ENCODE data around the gene MMP27. TPM values are rescaled to one million over a fixed set of nuclear protein-coding genes. Genes with fewer than 3 reads are reported as not detected.

Gene MMP27
- polyA plus RNA-seq, 1 of the 3 experiments (the other 2 are of a cell fraction), result not detected

GRCh38 chr11:102717280-102717679, 11.7 kb upstream of the MMP27 start:
- no peaks in the 10 kb centered on the region; the same call in 1 of the 2 replicates for H3K9me2 ChIP-seq
- no peak overlapping the region for H3K27ac ChIP-seq (ENCODE audit: low read depth in 2 of 2, low read length in 1 of 2)
- H3F3A ChIP-seq (replicated peaks; ENCODE audit: insufficient read depth), result no peaks in the 10 kb centered on the region
- no peak overlapping the region for H2AFZ ChIP-seq (ENCODE audit: low read depth)
- no peak overlapping the region for H3K4me2 ChIP-seq
- no peak overlapping the region for H3K4me3 ChIP-seq (ENCODE audit: low read depth in 2 of 2, low read length in 1 of 2)
- POLR2A ChIA-PET, result no interaction called here
- TF ChIP-seq ZBTB33 (IDR thresholded peaks at IDR 0.05; ENCODE audit: borderline replicate concordance, low read depth), result no peak
- TF ChIP-seq MAX (IDR thresholded peaks at IDR 0.05; ENCODE audit: low read depth), result no peak
- TF ChIP-seq NRF1 (IDR thresholded peaks at IDR 0.05; ENCODE audit: low read depth, low read length), result no peak
- TF ChIP-seq CTCF (IDR thresholded peaks at IDR 0.05), result no peak
- no peak for TF ChIP-seq RXRA (IDR thresholded peaks at IDR 0.05; ENCODE audit: borderline replicate concordance, low read depth)
- no peak for TF ChIP-seq GATA2 (CRISPR knock-in tag; IDR thresholded peaks at IDR 0.05)
- no peak for TF ChIP-seq TEAD4 (IDR thresholded peaks at IDR 0.05; ENCODE audit: borderline replicate concordance, insufficient read depth)
- TF ChIP-seq CHD2 (IDR thresholded peaks at IDR 0.05; ENCODE audit: low read length, partially characterized antibody), result no peak
- no peak for TF ChIP-seq TCF12 (IDR thresholded peaks at IDR 0.05)
- no peak overlapping the region for H3K9ac ChIP-seq
- no peak for DNase-seq
- H3K4me1 ChIP-seq (ENCODE audit: control insufficient read depth in 1 of 2, insufficient read depth in 2 of 2, low read depth in 1 of 2, low read length in 1 of 2), result no peaks in the 10 kb centered on the region
- CTCF ChIA-PET, result no interaction called here
- no peaks in the 10 kb centered on the region for H4K20me1 ChIP-seq (ENCODE audit: insufficient read depth)
- no peaks in the 10 kb centered on the region for H3K79me2 ChIP-seq (ENCODE audit: insufficient read depth)
- H3K36me3 ChIP-seq (replicated peaks in 1 of 2; ENCODE audit: control insufficient read depth in 1 of 2, insufficient read depth in 2 of 2, low read length in 1 of 2), result no peaks in the 10 kb centered on the region
- no peaks in the 10 kb centered on the region for H3K9me3 ChIP-seq
- peaks cover 5% of the 10 kb centered on the region; the same call in 1 of the 2 replicates for H3K27me3 ChIP-seq (ENCODE audit: insufficient read depth)

GRCh38 chr11:102716527-102716926, 11.0 kb upstream of the MMP27 start:
- Histone ChIP-seq H3K9me2 (no peaks in the 10 kb centered on the region; the same call in 1 of the 2 replicates), H3K9ac (no peak overlapping the region), H3K9me3 (no peaks in the 10 kb centered on the region), H3K4me3 (ENCODE audit: low read depth in 2 of 2, low read length in 1 of 2) (no peak overlapping the region), H3K4me2 (no peak overlapping the region), H3K36me3 (replicated peaks in 1 of 2; ENCODE audit: control insufficient read depth in 1 of 2, insufficient read depth in 2 of 2, low read length in 1 of 2) (no peaks in the 10 kb centered on the region), H3K27ac (ENCODE audit: low read depth in 2 of 2, low read length in 1 of 2) (no peak overlapping the region), H3K79me2 (ENCODE audit: insufficient read depth) (no peaks in the 10 kb centered on the region), H3K4me1 (ENCODE audit: control insufficient read depth in 1 of 2, insufficient read depth in 2 of 2, low read depth in 1 of 2, low read length in 1 of 2) (no peaks in the 10 kb centered on the region), H2AFZ (ENCODE audit: low read depth) (no peak overlapping the region), H4K20me1 (ENCODE audit: insufficient read depth) (no peaks in the 10 kb centered on the region), H3F3A (replicated peaks; ENCODE audit: insufficient read depth) (no peaks in the 10 kb centered on the region), H3K27me3 (ENCODE audit: insufficient read depth) (peaks cover 5% of the 10 kb centered on the region; the same call in 1 of the 2 replicates)
- CTCF ChIA-PET, result no interaction called here
- DNase-seq, result no peak
- POLR2A ChIA-PET, result no interaction called here
- WGBS (ENCODE audit: low lambda C conversion rate), result 10% methylated on average over 1 of the region's 1 CpG
- no peak for TF ChIP-seq SMC3 (IDR thresholded peaks at IDR 0.05; ENCODE audit: low read depth, low read length)
- no peak for TF ChIP-seq USF2 (IDR thresholded peaks at IDR 0.05; ENCODE audit: borderline replicate concordance, low read depth, low read length)
- TF ChIP-seq RCOR1 (IDR thresholded peaks at IDR 0.05; ENCODE audit: low read length), result no peak
- TF ChIP-seq MEF2A (IDR thresholded peaks at IDR 0.05; ENCODE audit: borderline replicate concordance, low read depth), result no peak
- no peak for TF ChIP-seq TCF12 (IDR thresholded peaks at IDR 0.05)
- TF ChIP-seq ELF1 (IDR thresholded peaks at IDR 0.05), result no peak
- no peak for TF ChIP-seq NRF1 (IDR thresholded peaks at IDR 0.05; ENCODE audit: low read depth, low read length)
- no peak for TF ChIP-seq TEAD4 (IDR thresholded peaks at IDR 0.05; ENCODE audit: borderline replicate concordance, insufficient read depth)
- TF ChIP-seq EZH2phosphoT487 (IDR thresholded peaks at IDR 0.05; ENCODE audit: borderline replicate concordance, low read depth), result no peak
- no peak for TF ChIP-seq USF1 (IDR thresholded peaks at IDR 0.05; ENCODE audit: borderline replicate concordance, low read depth)
- no peak for TF ChIP-seq TAF1 (IDR thresholded peaks at IDR 0.05; ENCODE audit: borderline replicate concordance, low read depth, low read length)
- no peak for TF ChIP-seq ZBTB33 (IDR thresholded peaks at IDR 0.05; ENCODE audit: borderline replicate concordance, low read depth)
- TF ChIP-seq EP300 (IDR thresholded peaks at IDR 0.05; ENCODE audit: borderline replicate concordance in 1 of 2, low read depth in 1 of 2, low read length in 1 of 2), result no peak

Data from SK-N-SH (cell line).